ENCODE data around the gene ENO1. TPM values are rescaled to one million over a fixed set of nuclear protein-coding genes. Genes with fewer than 3 reads are reported as not detected.
"Not testable (repeated sequence)": the region's sequence is repeated elsewhere in the genome, so short reads cannot be mapped to it uniquely, and the experiment has no call there.

The ENO1 gene
- total RNA-seq, 2 experiments from 2014 or later = 3,008 to 3,028 TPM

GRCh38 chr1:8910331-8910730, 31.8 kb upstream of the ENO1 start:
- no peak for DNase-seq
- Mint-ChIP-seq H3K27me3 (peaks cover 3% of the 10 kb centered on the region), H3K27ac (no peak overlapping the region), H3K36me3 (no peaks in the 10 kb centered on the region), H3K4me3 (no peak overlapping the region), H3K4me1 (ENCODE audit: low read depth) (peaks cover 8% of the 10 kb centered on the region), H3K9me3 (no peaks in the 10 kb centered on the region)
- CTCF ChIA-PET = interaction anchor here (1.9 to 2.1 kb wide), 2 partner anchors 78 to 95 kb away, joined by 8 to 10 read pairs; no protein-coding TSS in a partner anchor
- intact Hi-C loops (cut with micrococcal nuclease) = no loop called here
- POLR2A ChIA-PET = interaction anchor here (0.6 to 1.5 kb wide), 2 partner anchors 37 to 53 kb away, joined by 3 read pairs; no protein-coding TSS in a partner anchor

- H3K9me3 Mint-ChIP-seq = no peaks in the 10 kb centered on the region
- intact Hi-C loops (cut with micrococcal nuclease) = no loop called here
- ChIA-PET POLR2A (interaction anchor here (0.6 kb wide), 1 partner anchor 856 kb away, joined by 4 read pairs; no protein-coding TSS in a partner anchor), CTCF (interaction anchor here (0.8 to 1.5 kb wide), 5 partner anchors 10 to 96 kb away, joined by 3 to 13 read pairs (median 3); no protein-coding TSS in a partner anchor)
- H3K27ac Mint-ChIP-seq = no peak overlapping the region
- H3K4me3 Mint-ChIP-seq = no peak overlapping the region
- no peaks in the 10 kb centered on the region for H3K36me3 Mint-ChIP-seq
- DNase-seq = no peak
- peaks cover 12% of the 10 kb centered on the region for H3K4me1 Mint-ChIP-seq (ENCODE audit: low read depth)
- H3K27me3 Mint-ChIP-seq = peaks cover 3% of the 10 kb centered on the region
Observed at GRCh38 chr1:8908388-8909151, 30.1 kb upstream of the ENO1 start.

GRCh38 chr1:8905582-8906191, 27.2 kb upstream of the ENO1 start:
- Mint-ChIP-seq H3K4me1 (ENCODE audit: low read depth) (peaks cover 31% of the 10 kb centered on the region), H3K27me3 (peaks cover 3% of the 10 kb centered on the region), H3K36me3 (peaks cover 6% of the 10 kb centered on the region), H3K4me3 (no peak overlapping the region), H3K27ac (peak overlapping the region; percentile 35), H3K9me3 (peaks cover 4% of the 10 kb centered on the region)
- intact Hi-C loops (cut with micrococcal nuclease) = no loop called here
- CTCF ChIA-PET = interaction anchor here (2.0 kb wide), 1 partner anchor 99 kb away, joined by 5 read pairs; no protein-coding TSS in a partner anchor
- POLR2A ChIA-PET = no interaction called here
- no peak for DNase-seq

DNA sequence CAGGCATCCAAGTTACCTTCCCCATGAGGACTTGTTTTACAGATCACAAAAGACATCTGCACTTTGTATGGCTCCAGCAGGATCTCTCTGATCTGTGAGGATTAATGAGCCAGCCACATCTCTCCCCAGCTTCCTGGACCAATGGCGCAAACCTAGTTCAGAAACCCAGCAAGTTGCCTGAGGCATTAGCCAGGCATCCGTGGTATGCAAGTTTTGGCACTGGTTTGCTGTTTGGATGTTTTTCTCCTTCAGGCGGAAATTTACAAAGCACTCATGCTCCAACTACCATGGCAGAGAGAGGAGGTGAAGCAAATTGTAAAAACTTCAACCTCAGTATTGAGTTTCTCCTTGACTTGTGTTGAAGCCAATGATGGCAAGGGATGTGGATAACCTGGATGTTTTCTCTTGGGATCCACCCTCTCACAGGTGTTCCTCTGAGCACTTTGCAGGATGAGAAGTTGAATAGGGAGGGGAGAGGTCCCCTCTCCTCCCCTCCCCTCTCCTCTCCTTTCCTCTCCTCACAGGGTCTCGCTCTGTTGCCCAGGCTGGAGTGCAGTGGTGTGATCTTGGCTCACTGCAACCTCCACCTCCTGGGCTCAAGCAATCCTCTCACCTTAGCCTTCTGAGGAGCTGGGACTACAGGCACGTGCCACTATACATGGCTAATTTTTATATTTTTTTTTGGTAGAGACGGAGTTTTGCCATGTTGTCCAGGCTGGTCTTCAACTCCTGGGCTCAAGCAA, 25.6 kb upstream of the ENO1 start:
- intact Hi-C loops (cut with micrococcal nuclease) = loop anchor here (1.0 to 2.0 kb wide), 2 partner anchors 45 to 87 kb away; partner anchors contain the start of gene RERE
- peaks cover 45% of the 10 kb centered on the region for H3K4me1 Mint-ChIP-seq (ENCODE audit: low read depth)
- no peak overlapping the region for H3K27ac Mint-ChIP-seq
- H3K9me3 Mint-ChIP-seq = peaks cover 4% of the 10 kb centered on the region
- CTCF ChIA-PET = interaction anchor here (1.3 kb wide), 1 partner anchor 11 kb away, joined by 3 read pairs; no protein-coding TSS in a partner anchor
- H3K4me3 Mint-ChIP-seq = no peak overlapping the region
- H3K36me3 Mint-ChIP-seq = peaks cover 6% of the 10 kb centered on the region
- no peaks in the 10 kb centered on the region for H3K27me3 Mint-ChIP-seq
- DNase-seq = no peak
- POLR2A ChIA-PET = no interaction called here

GRCh38 chr1:8903410-8903809, 24.9 kb upstream of the ENO1 start:
- CTCF ChIA-PET = interaction anchor here (1.3 kb wide), 1 partner anchor 12 kb away, joined by 3 read pairs; no protein-coding TSS in a partner anchor
- POLR2A ChIA-PET = no interaction called here
- peak; percentile 59 for DNase-seq
- Mint-ChIP-seq H3K4me3 (no peak overlapping the region), H3K27ac (peak overlapping the region; percentile 47), H3K36me3 (peaks cover 8% of the 10 kb centered on the region), H3K27me3 (no peaks in the 10 kb centered on the region), H3K4me1 (ENCODE audit: low read depth) (peaks cover 51% of the 10 kb centered on the region), H3K9me3 (peaks cover 9% of the 10 kb centered on the region)
- intact Hi-C loops (cut with micrococcal nuclease) = loop anchor here (1.0 to 2.0 kb wide), 2 partner anchors 44 to 87 kb away; partner anchors contain the start of gene RERE

GRCh38 chr1:8902765-8903164, 24.3 kb upstream of the ENO1 start:
- Mint-ChIP-seq H3K27me3 (no peaks in the 10 kb centered on the region), H3K36me3 (peaks cover 8% of the 10 kb centered on the region), H3K27ac (peak overlapping the region; percentile 47), H3K9me3 (peaks cover 12% of the 10 kb centered on the region), H3K4me1 (ENCODE audit: low read depth) (peaks cover 51% of the 10 kb centered on the region), H3K4me3 (no peak overlapping the region)
- DNase-seq = no peak
- CTCF ChIA-PET = interaction anchor here (1.3 kb wide), 1 partner anchor 12 kb away, joined by 3 read pairs; no protein-coding TSS in a partner anchor
- intact Hi-C loops (cut with micrococcal nuclease) = loop anchor here (1.0 to 2.0 kb wide), 2 partner anchors 43 to 86 kb away; partner anchors contain the start of gene RERE
- POLR2A ChIA-PET = no interaction called here

- H3K27ac Mint-ChIP-seq = peak overlapping the region; percentile 99
- H3K36me3 Mint-ChIP-seq, H3K4me3 Mint-ChIP-seq, H3K27me3 Mint-ChIP-seq: not testable (repeated sequence)
- peaks cover 45% of the 10 kb centered on the region for H3K4me1 Mint-ChIP-seq (ENCODE audit: low read depth)
- CTCF ChIA-PET = interaction anchor here (0.6 to 2.6 kb wide), 3 partner anchors 89 to 405 kb away, joined by 3 to 10 read pairs (median 3); no protein-coding TSS in a partner anchor
- POLR2A ChIA-PET = interaction anchor here (0.6 to 4.4 kb wide), 4 partner anchors 22 to 85 kb away, joined by 4 to 39 read pairs (median 4); partner anchors contain the start of gene ENO1
- intact Hi-C loops (cut with micrococcal nuclease) = loop anchor here (1.0 kb wide), 3 partner anchors 22 to 46 kb away; partner anchors contain the start of gene ENO1
- H3K9me3 Mint-ChIP-seq = peaks cover 12% of the 10 kb centered on the region
- DNase-seq = peak; percentile 58
Observed at GRCh38 chr1:8900684-8901083, 22.2 kb upstream of the ENO1 start.

DNA sequence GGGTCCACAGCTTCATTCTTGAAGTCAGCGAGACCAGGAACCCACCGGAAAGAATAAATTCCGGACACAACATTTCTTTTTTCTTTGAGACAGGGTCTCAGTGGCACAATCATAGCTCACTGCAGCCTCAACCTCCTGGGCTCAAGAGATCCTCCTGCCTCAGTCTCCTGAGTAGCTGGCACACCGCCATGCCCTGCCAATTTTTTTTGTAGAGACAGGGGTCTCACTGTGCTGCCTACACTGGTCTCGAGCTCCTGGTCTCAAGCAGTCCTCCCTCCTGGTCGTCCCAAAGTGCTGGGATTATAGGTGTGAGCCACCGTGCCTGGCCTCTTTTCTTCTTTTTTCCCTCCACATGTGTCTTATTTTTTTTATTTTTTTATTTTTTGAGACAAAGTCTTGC, 20.6 kb upstream of the ENO1 start:
- ChIA-PET POLR2A (interaction anchor here (0.6 to 4.4 kb wide), 3 partner anchors 8 to 25 kb away, joined by 3 to 39 read pairs (median 5); partner anchors contain the start of gene ENO1), CTCF (interaction anchor here (1.6 to 2.6 kb wide), 2 partner anchors 89 to 106 kb away, joined by 5 to 10 read pairs; no protein-coding TSS in a partner anchor)
- Mint-ChIP-seq H3K27ac (peak overlapping the region; percentile 99), H3K9me3 (peaks cover 12% of the 10 kb centered on the region), H3K4me1 (ENCODE audit: low read depth) (peaks cover 47% of the 10 kb centered on the region), H3K36me3 (peaks cover 8% of the 10 kb centered on the region), H3K27me3 (no peaks in the 10 kb centered on the region), H3K4me3 (no peak overlapping the region)
- intact Hi-C loops (cut with micrococcal nuclease) = no loop called here
- DNase-seq = no peak

- CTCF ChIA-PET = interaction anchor here (1.0 to 1.6 kb wide), 2 partner anchors 19 to 89 kb away, joined by 5 to 6 read pairs; no protein-coding TSS in a partner anchor
- DNase-seq; intact Hi-C loops (cut with micrococcal nuclease); H3K36me3 Mint-ChIP-seq; H3K27me3 Mint-ChIP-seq: not testable (repeated sequence)
- Mint-ChIP-seq H3K27ac (peak overlapping the region; percentile 99), H3K9me3 (peaks cover 12% of the 10 kb centered on the region), H3K4me1 (ENCODE audit: low read depth) (peaks cover 43% of the 10 kb centered on the region), H3K4me3 (peak overlapping the region; percentile 20)
- POLR2A ChIA-PET = interaction anchor here (0.6 to 4.4 kb wide), 2 partner anchors 20 to 72 kb away, joined by 5 to 39 read pairs; partner anchors contain the start of gene ENO1
Observed at GRCh38 chr1:8898418-8898817, 19.9 kb upstream of the ENO1 start.

DNA sequence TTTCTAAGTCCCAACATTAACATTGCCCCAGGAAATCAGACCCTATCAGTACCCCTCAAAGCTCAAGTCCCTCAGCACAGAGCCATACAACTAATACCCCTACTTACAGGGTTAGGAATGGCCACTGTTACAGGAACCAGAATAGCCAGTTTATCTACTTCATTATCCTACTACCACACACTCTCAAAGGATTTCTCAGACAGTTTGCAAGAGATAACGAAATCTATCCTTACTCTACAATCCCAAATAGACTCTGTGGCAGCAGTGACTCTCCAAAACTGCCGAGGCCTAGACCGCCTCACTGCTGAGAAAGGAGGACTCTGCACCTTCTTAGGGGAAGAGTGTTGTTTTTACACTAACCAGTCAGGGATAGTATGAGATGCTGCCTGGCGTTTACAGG, 19.0 kb upstream of the ENO1 start:
- peaks cover 37% of the 10 kb centered on the region for H3K4me1 Mint-ChIP-seq (ENCODE audit: low read depth)
- H3K27ac Mint-ChIP-seq; intact Hi-C loops (cut with micrococcal nuclease); H3K36me3 Mint-ChIP-seq; H3K27me3 Mint-ChIP-seq; H3K4me3 Mint-ChIP-seq; CTCF ChIA-PET; DNase-seq: not testable (repeated sequence)
- POLR2A ChIA-PET = interaction anchor here (4.4 kb wide), 1 partner anchor 19 kb away, joined by 39 read pairs; the partner anchor contains the start of gene ENO1
- H3K9me3 Mint-ChIP-seq = peaks cover 12% of the 10 kb centered on the region

GRCh38 chr1:8896775-8897174, 18.3 kb upstream of the ENO1 start:
- peaks cover 12% of the 10 kb centered on the region for H3K9me3 Mint-ChIP-seq
- peaks cover 34% of the 10 kb centered on the region for H3K4me1 Mint-ChIP-seq (ENCODE audit: low read depth)
- H3K27me3 Mint-ChIP-seq; H3K27ac Mint-ChIP-seq; intact Hi-C loops (cut with micrococcal nuclease); H3K36me3 Mint-ChIP-seq; POLR2A ChIA-PET; H3K4me3 Mint-ChIP-seq; DNase-seq: not testable (repeated sequence)
- CTCF ChIA-PET = interaction anchor here (1.2 kb wide), 1 partner anchor 108 kb away, joined by 4 read pairs; no protein-coding TSS in a partner anchor
